ENCODE data around the gene DEPP1.
"Not testable (repeated sequence)": the region's sequence is repeated elsewhere in the genome, so short reads cannot be mapped to it uniquely, and the experiment has no call there.

GRCh38 chr10:45014557-45014956 lies 35.9 kb upstream of the DEPP1 start:
- TF ChIP-seq, protein P1, sequence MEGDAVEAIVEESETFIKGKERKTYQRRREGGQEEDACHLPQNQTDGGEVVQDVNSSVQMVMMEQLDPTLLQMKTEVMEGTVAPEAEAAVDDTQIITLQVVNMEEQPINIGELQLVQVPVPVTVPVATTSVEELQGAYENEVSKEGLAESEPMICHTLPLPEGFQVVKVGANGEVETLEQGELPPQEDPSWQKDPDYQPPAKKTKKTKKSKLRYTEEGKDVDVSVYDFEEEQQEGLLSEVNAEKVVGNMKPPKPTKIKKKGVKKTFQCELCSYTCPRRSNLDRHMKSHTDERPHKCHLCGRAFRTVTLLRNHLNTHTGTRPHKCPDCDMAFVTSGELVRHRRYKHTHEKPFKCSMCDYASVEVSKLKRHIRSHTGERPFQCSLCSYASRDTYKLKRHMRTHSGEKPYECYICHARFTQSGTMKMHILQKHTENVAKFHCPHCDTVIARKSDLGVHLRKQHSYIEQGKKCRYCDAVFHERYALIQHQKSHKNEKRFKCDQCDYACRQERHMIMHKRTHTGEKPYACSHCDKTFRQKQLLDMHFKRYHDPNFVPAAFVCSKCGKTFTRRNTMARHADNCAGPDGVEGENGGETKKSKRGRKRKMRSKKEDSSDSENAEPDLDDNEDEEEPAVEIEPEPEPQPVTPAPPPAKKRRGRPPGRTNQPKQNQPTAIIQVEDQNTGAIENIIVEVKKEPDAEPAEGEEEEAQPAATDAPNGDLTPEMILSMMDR (IDR thresholded peaks at IDR 0.05; ENCODE audit: extremely low read depth in 1 of 2, insufficient read depth in 1 of 2, low read depth in 1 of 2, low read length in 2 of 2): not testable (repeated sequence)
- not testable (repeated sequence) for TF ChIP-seq GATA2 (IDR thresholded peaks at IDR 0.05; ENCODE audit: insufficient read depth, insufficient read length, low read depth, low read length); FOS (IDR thresholded peaks at IDR 0.05; ENCODE audit: borderline replicate concordance, insufficient read depth, low read length); JUN (IDR thresholded peaks at IDR 0.05; ENCODE audit: borderline replicate concordance, insufficient read depth, insufficient read length, low read depth); EZH2 (IDR thresholded peaks at IDR 0.05; ENCODE audit: borderline replicate concordance, low read depth, low read length, severe bottlenecking); POLR2A (IDR thresholded peaks at IDR 0.05; ENCODE audit: low read depth, low read length)
